Testis (tissue), 2 donors: ENCODE measurements around the gene PSMG2.

Source experiments
- POLR2A ChIP-seq: fragments of 450-650 bp; IDR thresholded peaks from one replicate; pipeline ENCODE4 v1.6.1; 2017; ENCODE audit warnings: antibody characterized with exemption, mild to moderate bottlenecking, moderate library complexity
- TF ChIP-seq, protein P1 (sequence below), 3 experiments: fragments of 450-650 bp in 2 of 3; fragments of 200-600 bp in 1 of 3; sonication (generic) in 1 of 3; IDR thresholded peaks; one replicate each; pipeline ENCODE4 v1.5.1; 2016 to 2019; ENCODE audit warnings: antibody characterized with exemption in 3 of 3, mild to moderate bottlenecking in 2 of 3, moderate library complexity in 1 of 3

DNA sequence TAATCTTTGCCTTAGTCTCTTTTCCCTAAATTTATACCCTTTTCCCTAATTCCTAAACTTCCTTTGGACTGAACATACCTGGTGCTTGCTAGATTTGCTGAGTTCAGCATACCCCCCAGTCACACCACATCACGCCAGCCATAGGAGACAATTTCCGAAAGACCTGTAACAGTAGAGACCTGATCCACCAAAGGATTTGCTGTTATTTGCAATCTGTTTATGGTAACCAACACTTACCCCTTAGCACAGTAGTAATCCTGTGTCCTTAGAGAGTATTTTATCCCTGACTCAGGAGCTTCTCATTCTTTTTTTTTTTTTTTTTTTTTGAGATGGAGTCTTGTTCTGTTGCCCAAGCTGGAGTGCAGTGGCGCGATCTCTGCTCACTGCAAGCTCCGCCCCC, 8.6 kb downstream of the PSMG2 start:
- TF ChIP-seq, protein P1, sequence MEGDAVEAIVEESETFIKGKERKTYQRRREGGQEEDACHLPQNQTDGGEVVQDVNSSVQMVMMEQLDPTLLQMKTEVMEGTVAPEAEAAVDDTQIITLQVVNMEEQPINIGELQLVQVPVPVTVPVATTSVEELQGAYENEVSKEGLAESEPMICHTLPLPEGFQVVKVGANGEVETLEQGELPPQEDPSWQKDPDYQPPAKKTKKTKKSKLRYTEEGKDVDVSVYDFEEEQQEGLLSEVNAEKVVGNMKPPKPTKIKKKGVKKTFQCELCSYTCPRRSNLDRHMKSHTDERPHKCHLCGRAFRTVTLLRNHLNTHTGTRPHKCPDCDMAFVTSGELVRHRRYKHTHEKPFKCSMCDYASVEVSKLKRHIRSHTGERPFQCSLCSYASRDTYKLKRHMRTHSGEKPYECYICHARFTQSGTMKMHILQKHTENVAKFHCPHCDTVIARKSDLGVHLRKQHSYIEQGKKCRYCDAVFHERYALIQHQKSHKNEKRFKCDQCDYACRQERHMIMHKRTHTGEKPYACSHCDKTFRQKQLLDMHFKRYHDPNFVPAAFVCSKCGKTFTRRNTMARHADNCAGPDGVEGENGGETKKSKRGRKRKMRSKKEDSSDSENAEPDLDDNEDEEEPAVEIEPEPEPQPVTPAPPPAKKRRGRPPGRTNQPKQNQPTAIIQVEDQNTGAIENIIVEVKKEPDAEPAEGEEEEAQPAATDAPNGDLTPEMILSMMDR (IDR thresholded peaks at IDR 0.05), result no peak
- no peak for TF ChIP-seq POLR2A
